MM.1S (cell line): Measurements from ENCODE around the gene SIPA1.

ENCODE experiments used
- DNase-seq: peaks from one replicate; pipeline ENCODE4 v3.0.0-alpha.2; 2015
- H2AFZ ChIP-seq: fragments of 300-600 bp; sonication (generic); 2 replicates; pipeline ENCODE4 v1.6.0; 2016; ENCODE audit warnings: antibody characterized with exemption, low read length
- H3F3A ChIP-seq: fragments of 300-600 bp; sonication (generic); 2 replicates; pipeline ENCODE4 v1.6.1; 2016; ENCODE audit warnings: mild to moderate bottlenecking, antibody characterized with exemption, low read length, moderate library complexity, mixed read lengths; ENCODE audit not compliant: insufficient read depth
- H3K27ac ChIP-seq: fragments of 300-600 bp; sonication (generic); 2 replicates; pipeline ENCODE4 v1.5.1; 2016; ENCODE audit warnings: mild to moderate bottlenecking, low read length
- H3K27me3 ChIP-seq: fragments of 300-600 bp; sonication (generic); replicated peaks from 2 replicates; pipeline ENCODE4 v1.6.0; 2016; ENCODE audit warnings: low read length; ENCODE audit not compliant: insufficient read depth
- H3K36me3 ChIP-seq: fragments of 300-600 bp; sonication (generic); replicated peaks from 2 replicates; pipeline ENCODE4 v1.6.1; 2016; ENCODE audit warnings: mild to moderate bottlenecking, low read length, mixed read lengths; ENCODE audit not compliant: insufficient read depth
- H3K4me1 ChIP-seq: fragments of 300-600 bp; sonication (generic); 2 replicates; pipeline ENCODE4 v1.6.1; 2016; ENCODE audit warnings: low read length, mixed read lengths
- H3K4me2 ChIP-seq: fragments of 300-600 bp; sonication (generic); 2 replicates; pipeline ENCODE4 v1.6.0; 2016; ENCODE audit warnings: low read depth, low read length
- H3K4me3 ChIP-seq: fragments of 300-600 bp; sonication (generic); 2 replicates; pipeline ENCODE4 v1.5.1; 2016; ENCODE audit warnings: low read length, mixed read lengths
- H3K79me2 ChIP-seq: fragments of 300-600 bp; sonication (generic); 2 replicates; pipeline ENCODE4 v1.6.1; 2016; ENCODE audit warnings: mixed run types, low read length, mixed read lengths
- H3K9ac ChIP-seq: fragments of 300-600 bp; sonication (generic); 2 replicates; pipeline ENCODE4 v1.6.1; 2016; ENCODE audit warnings: low read length, mixed read lengths
- H3K9me2 ChIP-seq: fragments of 300-600 bp; sonication (generic); replicated peaks from 2 replicates; pipeline ENCODE4 v1.6.1; 2016; ENCODE audit warnings: mild to moderate bottlenecking, low read length, mixed read lengths; ENCODE audit not compliant: insufficient read depth
- H3K9me3 ChIP-seq: fragments of 300-600 bp; sonication (generic); replicated peaks from 2 replicates; pipeline ENCODE4 v1.6.1; 2016; ENCODE audit warnings: mild to moderate bottlenecking, low read length, mixed read lengths; ENCODE audit not compliant: insufficient read depth
- H4K20me1 ChIP-seq: fragments of 300-600 bp; sonication (generic); 2 replicates; pipeline ENCODE4 v1.6.1; 2016; ENCODE audit warnings: mild to moderate bottlenecking, low read length, moderate library complexity, mixed read lengths; ENCODE audit not compliant: insufficient read depth
- CTCF ChIP-seq: fragments of 300-600 bp; sonication (generic); IDR thresholded peaks from 2 replicates; pipeline ENCODE4 v1.5.1; 2016; ENCODE audit warnings: antibody characterized with exemption, low read length, mixed read lengths
- EZH2 ChIP-seq: fragments of 300-600 bp; sonication (generic); optimal IDR thresholded peaks from 2 replicates; pipeline ENCODE3; 2017; ENCODE audit warnings: low read depth, mild to moderate bottlenecking, antibody characterized with exemption, low read length, mixed read lengths
- EZH2phosphoT487 ChIP-seq: fragments of 300-600 bp; sonication (generic); IDR thresholded peaks from 2 replicates; pipeline ENCODE4 v1.6.1; 2018; ENCODE audit warnings: antibody characterized with exemption, low read length

SIPA1 gene

DNA sequence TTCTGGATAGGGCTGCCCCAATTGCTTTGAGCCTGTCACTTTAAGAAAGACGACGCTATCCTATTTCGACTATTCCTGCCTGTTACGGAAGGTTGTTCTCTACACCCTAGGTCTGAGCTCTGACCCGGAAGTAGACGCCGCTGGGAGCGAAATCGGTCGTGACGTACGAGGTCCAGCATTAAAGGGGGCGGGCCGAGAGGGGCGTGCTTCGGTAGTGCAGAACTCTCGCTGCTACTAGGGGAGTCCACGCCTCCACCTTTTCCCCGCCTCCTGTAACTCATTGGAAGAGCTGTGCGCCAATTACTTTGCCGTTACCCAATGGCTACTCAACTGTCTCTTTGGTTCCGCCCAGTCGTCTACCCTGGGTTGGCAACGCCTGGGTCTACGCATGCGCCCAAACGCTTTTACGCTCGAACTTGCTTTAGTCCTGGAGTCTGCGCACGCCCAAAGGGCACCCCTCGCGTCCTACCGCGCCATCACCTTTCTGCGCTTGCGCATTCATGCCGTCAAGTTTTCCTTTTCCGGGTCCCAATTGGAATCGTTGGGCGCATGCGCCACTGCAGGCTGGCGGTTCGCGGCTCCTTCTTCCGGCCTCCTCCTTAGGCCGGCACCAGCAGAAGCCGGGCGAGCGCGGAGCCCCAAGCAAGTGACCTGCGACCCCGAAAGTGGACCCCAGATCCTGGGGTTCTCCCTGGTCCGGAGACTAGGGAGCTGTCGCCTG is 22.5 kb upstream of the SIPA1 start, which contains the start of gene PCNX3:
TSS of gene PCNX3 (plus strand) at position 548 of the 721 bp plus-strand sequence. CDS start 536 bp downstream, outside the sequence.
- Histone ChIP-seq H3K79me2 (peaks cover 84% of the 10 kb centered on the region), H3K4me1 (peaks cover 17% of the 10 kb centered on the region), H3K9me3 (no peaks in the 10 kb centered on the region), H3K27ac (peak within 1 kb of the TSS; percentile 76), H3K27me3 (no peaks in the 10 kb centered on the region), H3K4me3 (peak within 1 kb of the TSS; percentile 77), H3K36me3 (no peaks in the 10 kb centered on the region), H3K9me2 (no peaks in the 10 kb centered on the region), H3F3A (0 out of 2 replicates have a peak, but pooled peaks cover 5% of the 10 kb centered on the region), H3K9ac (peak within 1 kb of the TSS; percentile 93), H2AFZ (no peak within 1 kb of the TSS), H4K20me1 (no peaks in the 10 kb centered on the region), H3K4me2 (peak within 1 kb of the TSS; percentile 99)
- no peak for TF ChIP-seq CTCF
- no peak for TF ChIP-seq EZH2phosphoT487
- TF ChIP-seq EZH2 = no peak
- DNase-seq = peak; percentile 100

DNA sequence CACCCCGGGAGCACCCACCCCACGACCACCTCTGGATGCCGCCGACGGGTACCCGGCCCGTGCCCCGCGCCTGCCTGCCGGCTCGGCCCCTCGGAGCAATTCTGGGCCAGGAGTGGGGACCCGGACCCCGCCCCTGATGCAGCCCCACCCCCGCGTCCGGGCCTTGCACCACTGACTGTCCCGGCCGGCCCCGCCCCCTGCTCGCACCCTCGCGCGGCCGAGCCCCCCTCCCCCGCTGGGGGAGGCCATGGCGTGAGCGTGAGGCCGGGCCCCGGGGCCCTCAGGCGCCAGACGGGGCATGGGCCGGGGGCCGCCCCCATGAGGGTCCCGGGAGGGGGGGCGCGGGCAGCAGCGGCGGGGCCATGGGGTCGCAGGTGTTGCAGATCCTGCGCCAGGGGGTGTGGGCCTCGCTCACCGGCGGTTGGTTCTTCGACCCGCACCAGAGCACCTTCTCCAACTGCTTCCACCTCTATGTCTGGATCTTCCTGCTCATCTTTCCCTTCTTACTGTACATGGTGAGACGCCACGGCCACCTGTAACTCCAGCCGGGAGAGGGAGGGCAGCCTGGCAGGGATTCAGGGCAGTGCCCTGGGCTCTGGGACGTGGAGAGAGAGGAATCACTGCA is 21.8 kb upstream of the SIPA1 start:
- H3K27ac ChIP-seq = peak overlapping the region; percentile 76; the same call in 1 of the 2 replicates
- TF ChIP-seq CTCF = no peak
- TF ChIP-seq EZH2 = no peak
- no peak for TF ChIP-seq EZH2phosphoT487
- no peaks in the 10 kb centered on the region for H3K27me3 ChIP-seq
- H4K20me1 ChIP-seq = no peaks in the 10 kb centered on the region
- peak; percentile 23 for DNase-seq
- peak overlapping the region; percentile 93 for H3K9ac ChIP-seq
- no peak overlapping the region for H2AFZ ChIP-seq
- H3F3A ChIP-seq = 0 out of 2 replicates have a peak, but pooled peaks cover 5% of the 10 kb centered on the region
- H3K4me2 ChIP-seq = peak overlapping the region; percentile 99
- H3K9me2 ChIP-seq = no peaks in the 10 kb centered on the region
- no peaks in the 10 kb centered on the region for H3K9me3 ChIP-seq
- H3K36me3 ChIP-seq = no peaks in the 10 kb centered on the region
- H3K79me2 ChIP-seq = peaks cover 83% of the 10 kb centered on the region
- peak overlapping the region; percentile 77 for H3K4me3 ChIP-seq
- H3K4me1 ChIP-seq = peaks cover 17% of the 10 kb centered on the region

DNA sequence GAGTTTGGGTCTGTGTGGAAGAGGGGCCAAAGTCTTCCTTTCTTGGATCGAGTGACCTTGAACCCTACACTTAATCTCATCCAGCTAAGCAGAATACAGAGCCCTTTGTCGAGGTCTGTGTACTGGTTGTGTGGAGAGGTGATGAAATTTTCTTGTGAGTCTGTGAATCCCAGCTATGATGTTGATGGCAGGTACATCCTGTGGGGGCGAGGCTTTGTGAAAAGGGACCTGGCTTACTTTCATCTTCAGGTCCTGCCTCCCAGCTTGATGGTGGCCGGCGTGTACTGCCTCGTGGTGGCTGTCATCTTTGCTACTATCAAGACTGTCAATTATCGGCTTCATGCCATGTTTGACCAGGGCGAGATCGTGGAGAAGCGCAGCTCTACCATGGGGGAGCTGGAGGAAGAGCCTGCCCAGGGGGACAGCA is 21.3 kb upstream of the SIPA1 start:
- no peaks in the 10 kb centered on the region for H3K27me3 ChIP-seq
- no peak for TF ChIP-seq CTCF
- no peak for TF ChIP-seq EZH2
- H4K20me1 ChIP-seq = no peaks in the 10 kb centered on the region
- no peak for DNase-seq
- H3K4me3 ChIP-seq = peak overlapping the region; percentile 77
- H3K4me2 ChIP-seq = peak overlapping the region; percentile 99
- peaks cover 17% of the 10 kb centered on the region for H3K4me1 ChIP-seq
- peak overlapping the region; percentile 93 for H3K9ac ChIP-seq
- no peaks in the 10 kb centered on the region for H3K36me3 ChIP-seq
- H2AFZ ChIP-seq = no peak overlapping the region
- peaks cover 77% of the 10 kb centered on the region for H3K79me2 ChIP-seq
- peak overlapping the region; percentile 20; the same call in 1 of the 2 replicates for H3K27ac ChIP-seq
- H3K9me3 ChIP-seq = no peaks in the 10 kb centered on the region
- 0 out of 2 replicates have a peak, but pooled peaks cover 5% of the 10 kb centered on the region for H3F3A ChIP-seq
- no peaks in the 10 kb centered on the region for H3K9me2 ChIP-seq
